ENCODE results near the gene NOL9. TPM values are rescaled to one million over a fixed set of nuclear protein-coding genes. Genes with fewer than 3 reads are reported as not detected.

NOL9 gene
- total and polyA plus RNA-seq, 3 donors from 2014 or later = 11.4 to 34.6 (median 29.0) TPM

DNA sequence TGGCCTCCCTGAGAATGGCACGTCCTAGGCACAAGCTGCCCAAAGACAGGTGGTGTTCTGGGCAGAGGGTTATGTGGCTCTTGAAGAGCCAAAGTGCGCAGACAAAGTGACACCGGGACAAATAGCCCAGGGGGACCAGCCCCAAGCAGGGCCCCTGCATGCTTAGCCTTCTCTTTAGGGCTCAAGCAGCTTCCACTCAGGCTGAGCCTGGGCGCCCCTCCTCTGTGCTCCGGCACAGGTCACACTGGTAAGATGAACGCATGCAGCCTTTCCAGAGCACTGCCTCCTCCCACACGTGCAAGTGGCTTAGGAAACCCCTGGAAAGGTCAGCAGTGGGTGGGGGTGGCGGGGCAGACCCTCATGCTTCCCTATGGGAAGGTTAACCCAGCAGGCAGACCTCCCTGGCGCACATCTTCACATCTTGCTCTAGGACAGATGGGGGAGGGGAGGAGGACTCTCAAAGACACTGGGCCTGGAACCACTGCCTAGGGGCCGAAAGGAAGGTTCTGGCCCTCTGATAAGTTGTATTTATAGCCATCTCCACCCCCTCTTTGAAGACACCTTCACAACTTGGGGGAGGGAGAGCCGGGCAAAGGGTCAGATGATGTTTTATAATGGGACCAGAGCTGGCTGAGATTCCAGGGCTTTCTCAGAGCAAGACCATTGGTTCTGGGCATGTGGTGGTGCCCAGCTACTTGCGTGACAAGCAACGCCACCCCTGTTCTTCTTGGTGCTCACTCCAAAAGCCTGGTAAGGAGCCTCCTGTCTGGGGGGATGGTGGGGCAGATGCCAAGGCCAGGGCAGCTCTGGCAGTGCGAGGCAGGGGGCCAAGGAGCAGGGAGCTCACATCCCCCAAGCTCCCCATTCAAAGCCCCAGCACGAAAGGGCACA, 42.8 kb upstream of the NOL9 start:
- Histone ChIP-seq H3K27ac (no peak overlapping the region), H3K4me1 (peaks cover 36% of the 10 kb centered on the region), H3K27me3 (no peaks in the 10 kb centered on the region), H3K36me3 (ENCODE audit: low read depth, missing control alignments) (no peaks in the 10 kb centered on the region), H3K9me3 (no peaks in the 10 kb centered on the region), H3K4me3 (no peak overlapping the region)
- no peak for DNase-seq
- TF ChIP-seq POLR2A (IDR thresholded peaks at IDR 0.05) = no peak
- no peak for TF ChIP-seq CTCF (IDR thresholded peaks at IDR 0.05)
- 62 to 70% methylated on average over 8 to 15 of the region's 15 CpGs for WGBS, 2 donors
- intact Hi-C loops (cut with DNase I; ENCODE audit: low total_unique reads) = no loop called here

- Histone ChIP-seq H3K4me1 (peaks cover 36% of the 10 kb centered on the region), H3K36me3 (ENCODE audit: low read depth, missing control alignments) (no peaks in the 10 kb centered on the region), H3K4me3 (no peak overlapping the region)
Measured at GRCh38 chr1:6596351-6596750, 42.0 kb upstream of the NOL9 start.

GRCh38 chr1:6594977-6595740, 40.8 kb upstream of the NOL9 start:
- TF ChIP-seq CTCF (IDR thresholded peaks at IDR 0.05) (no peak), POLR2A (IDR thresholded peaks at IDR 0.05) (no peak)
- H3K4me1 ChIP-seq = peaks cover 28% of the 10 kb centered on the region
- H3K27me3 ChIP-seq = no peaks in the 10 kb centered on the region
- H3K36me3 ChIP-seq (ENCODE audit: low read depth, missing control alignments) = no peaks in the 10 kb centered on the region
- intact Hi-C loops (cut with DNase I; ENCODE audit: low total_unique reads) = no loop called here
- H3K4me3 ChIP-seq = no peak overlapping the region
- 92 to 93% methylated on average over 11 of the region's 11 CpGs for WGBS, 2 donors
- H3K9me3 ChIP-seq = no peaks in the 10 kb centered on the region
- H3K27ac ChIP-seq = no peak overlapping the region
- DNase-seq = no peak

More at GRCh38 chr1:6596351-6596750, 42.0 kb upstream of the NOL9 start:
- WGBS, 2 donors = 63 to 70% methylated on average over 7 of the region's 7 CpGs
- Histone ChIP-seq H3K9me3 (no peaks in the 10 kb centered on the region), H3K27me3 (no peaks in the 10 kb centered on the region), H3K27ac (no peak overlapping the region)
- intact Hi-C loops (cut with DNase I; ENCODE audit: low total_unique reads) = no loop called here
- DNase-seq = no peak
- TF ChIP-seq POLR2A (IDR thresholded peaks at IDR 0.05) = no peak
- TF ChIP-seq CTCF (IDR thresholded peaks at IDR 0.05) = no peak

- TF ChIP-seq CTCF (IDR thresholded peaks at IDR 0.05) (no peak), POLR2A (IDR thresholded peaks at IDR 0.05) (no peak)
- Histone ChIP-seq H3K36me3 (ENCODE audit: low read depth, missing control alignments) (no peaks in the 10 kb centered on the region), H3K27me3 (no peaks in the 10 kb centered on the region), H3K4me1 (peaks cover 15% of the 10 kb centered on the region), H3K9me3 (no peaks in the 10 kb centered on the region), H3K27ac (no peak overlapping the region), H3K4me3 (no peak overlapping the region)
- intact Hi-C loops (cut with DNase I; ENCODE audit: low total_unique reads) = no loop called here
- WGBS, 2 donors = 91 to 95% methylated on average over 8 to 15 of the region's 15 CpGs
- no peak for DNase-seq
Measured at GRCh38 chr1:6593810-6594209, 39.5 kb upstream of the NOL9 start.
